ENCODE measurements around the gene LAT.

LAT gene

DNA sequence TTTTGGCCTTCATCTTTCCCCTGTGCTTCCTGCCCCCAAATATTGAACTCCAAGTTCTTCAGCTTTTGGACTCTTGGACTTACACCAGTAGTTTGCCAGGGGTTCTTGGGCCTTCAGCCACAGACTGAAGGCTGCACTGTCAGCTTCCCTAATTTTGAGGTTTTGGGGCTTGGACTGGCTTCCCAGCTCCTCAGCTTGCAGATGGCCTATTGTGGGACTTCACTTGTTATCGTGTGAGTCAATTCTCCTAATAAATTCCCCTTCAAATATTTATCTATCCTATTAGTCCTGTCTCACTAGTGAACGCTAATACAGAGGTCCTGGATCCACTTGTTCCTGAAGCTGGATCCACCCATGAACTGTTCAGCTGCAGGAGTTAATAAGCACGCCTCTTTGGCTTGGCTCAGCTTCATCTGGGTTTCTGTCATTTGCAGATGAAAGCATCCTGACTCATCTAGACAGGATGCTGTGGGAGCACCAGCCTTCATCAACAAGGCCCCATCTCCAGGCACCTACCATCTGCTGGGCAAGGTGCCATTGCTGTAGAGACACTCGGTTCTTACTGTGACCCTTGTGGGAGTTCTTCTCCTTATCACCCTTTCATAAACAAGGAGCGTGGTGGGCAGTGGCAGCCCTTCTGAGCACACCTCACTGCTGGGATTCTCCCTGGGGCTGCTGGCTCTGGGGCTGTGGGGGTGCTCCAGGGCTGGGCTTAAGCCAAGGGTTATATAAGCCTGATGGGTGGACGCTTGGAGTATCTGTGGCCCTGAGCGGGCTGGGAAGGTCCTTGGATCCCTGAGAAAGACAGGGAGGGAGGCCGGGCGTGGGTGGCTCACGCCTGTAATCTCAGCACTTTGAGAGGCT is 23.1 kb downstream of the LAT start:
- H3K79me2 ChIP-seq (ENCODE audit: low read length), result no peaks in the 10 kb centered on the region
- no peak overlapping the region for H3K4me2 ChIP-seq (ENCODE audit: low read depth, low read length)
- H3K36me3 ChIP-seq (replicated peaks; ENCODE audit: insufficient read depth, low read length), result no peaks in the 10 kb centered on the region
- no peaks in the 10 kb centered on the region for H3K27me3 ChIP-seq (replicated peaks; ENCODE audit: insufficient read depth, low read length)
- no peaks in the 10 kb centered on the region for H3K9me2 ChIP-seq (replicated peaks; ENCODE audit: insufficient read depth, low read length)
- no peaks in the 10 kb centered on the region for H3K4me1 ChIP-seq (ENCODE audit: low read length)
- H3K4me3 ChIP-seq (ENCODE audit: low read length), result no peak overlapping the region
- TF ChIP-seq EZH2 (optimal IDR thresholded peaks at IDR 0.05; ENCODE audit: low read depth, low read length) (no peak), EZH2phosphoT487 (IDR thresholded peaks at IDR 0.05; ENCODE audit: low read length) (no peak)
- TF ChIP-seq, protein P1, sequence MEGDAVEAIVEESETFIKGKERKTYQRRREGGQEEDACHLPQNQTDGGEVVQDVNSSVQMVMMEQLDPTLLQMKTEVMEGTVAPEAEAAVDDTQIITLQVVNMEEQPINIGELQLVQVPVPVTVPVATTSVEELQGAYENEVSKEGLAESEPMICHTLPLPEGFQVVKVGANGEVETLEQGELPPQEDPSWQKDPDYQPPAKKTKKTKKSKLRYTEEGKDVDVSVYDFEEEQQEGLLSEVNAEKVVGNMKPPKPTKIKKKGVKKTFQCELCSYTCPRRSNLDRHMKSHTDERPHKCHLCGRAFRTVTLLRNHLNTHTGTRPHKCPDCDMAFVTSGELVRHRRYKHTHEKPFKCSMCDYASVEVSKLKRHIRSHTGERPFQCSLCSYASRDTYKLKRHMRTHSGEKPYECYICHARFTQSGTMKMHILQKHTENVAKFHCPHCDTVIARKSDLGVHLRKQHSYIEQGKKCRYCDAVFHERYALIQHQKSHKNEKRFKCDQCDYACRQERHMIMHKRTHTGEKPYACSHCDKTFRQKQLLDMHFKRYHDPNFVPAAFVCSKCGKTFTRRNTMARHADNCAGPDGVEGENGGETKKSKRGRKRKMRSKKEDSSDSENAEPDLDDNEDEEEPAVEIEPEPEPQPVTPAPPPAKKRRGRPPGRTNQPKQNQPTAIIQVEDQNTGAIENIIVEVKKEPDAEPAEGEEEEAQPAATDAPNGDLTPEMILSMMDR (IDR thresholded peaks at IDR 0.05; ENCODE audit: low read length), result no peak
- H3K27ac ChIP-seq (ENCODE audit: low read length), result no peak overlapping the region
- H3F3A ChIP-seq (ENCODE audit: insufficient read depth, low read length), result no peaks in the 10 kb centered on the region
- no peaks in the 10 kb centered on the region for H3K9me3 ChIP-seq (replicated peaks; ENCODE audit: insufficient read depth, low read length)
- no peaks in the 10 kb centered on the region for H4K20me1 ChIP-seq (ENCODE audit: insufficient read depth, low read length)
- DNase-seq, result no peak
- H3K9ac ChIP-seq (ENCODE audit: low read length), result no peak overlapping the region
- no peak overlapping the region for H2AFZ ChIP-seq (ENCODE audit: low read length)

DNA sequence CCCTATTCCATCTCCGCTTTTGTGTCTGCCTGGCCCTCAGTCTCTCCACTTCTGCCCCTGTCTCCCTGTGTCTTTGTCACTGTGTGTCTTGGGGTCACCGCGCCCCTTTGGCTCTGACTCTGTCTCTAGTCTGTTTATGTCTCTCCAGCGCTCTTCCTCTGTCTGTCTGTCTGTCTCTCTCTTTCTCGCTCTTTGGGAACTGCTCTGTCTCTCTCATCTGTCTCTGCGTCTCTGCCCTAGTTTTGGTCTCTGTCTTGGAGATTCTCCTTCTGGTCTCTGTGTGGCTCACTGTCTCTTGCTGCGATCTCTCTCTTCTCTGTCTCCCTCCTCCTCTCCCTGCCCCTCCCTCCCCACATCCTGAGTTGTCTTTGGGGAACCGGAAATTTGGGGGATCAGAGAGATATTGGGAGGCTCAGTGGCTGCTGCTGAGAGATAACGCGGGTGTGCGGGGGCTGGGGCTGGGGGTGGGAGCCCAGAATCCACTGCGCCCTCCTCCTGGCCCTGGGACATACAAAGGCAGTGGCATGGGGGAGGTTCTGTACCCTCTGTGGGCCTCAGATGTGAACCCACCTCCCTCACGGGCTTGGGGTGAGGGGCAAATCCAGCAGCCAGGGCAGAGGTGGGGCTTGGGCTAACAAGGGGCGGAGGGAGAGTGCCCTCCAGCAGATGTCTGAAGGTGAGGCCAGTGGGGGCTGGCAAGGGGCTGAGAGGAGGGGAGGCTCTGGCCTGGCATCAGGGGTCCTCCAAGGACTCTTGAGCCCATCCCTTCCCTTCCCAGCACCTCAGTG is 24.4 kb downstream of the LAT start:
- Histone ChIP-seq H3K4me2 (ENCODE audit: low read depth, low read length) (no peak overlapping the region), H3K9ac (ENCODE audit: low read length) (no peak overlapping the region), H3K27ac (ENCODE audit: low read length) (no peak overlapping the region), H3K27me3 (replicated peaks; ENCODE audit: insufficient read depth, low read length) (no peaks in the 10 kb centered on the region), H3K4me1 (ENCODE audit: low read length) (no peaks in the 10 kb centered on the region), H2AFZ (ENCODE audit: low read length) (no peak overlapping the region), H3F3A (ENCODE audit: insufficient read depth, low read length) (no peaks in the 10 kb centered on the region), H3K79me2 (ENCODE audit: low read length) (no peaks in the 10 kb centered on the region), H3K36me3 (replicated peaks; ENCODE audit: insufficient read depth, low read length) (no peaks in the 10 kb centered on the region), H4K20me1 (ENCODE audit: insufficient read depth, low read length) (no peaks in the 10 kb centered on the region), H3K9me2 (replicated peaks; ENCODE audit: insufficient read depth, low read length) (no peaks in the 10 kb centered on the region), H3K4me3 (ENCODE audit: low read length) (no peak overlapping the region), H3K9me3 (replicated peaks; ENCODE audit: insufficient read depth, low read length) (no peaks in the 10 kb centered on the region)
- TF ChIP-seq, protein P1 (IDR thresholded peaks at IDR 0.05; ENCODE audit: low read length), result no peak
- TF ChIP-seq EZH2phosphoT487 (IDR thresholded peaks at IDR 0.05; ENCODE audit: low read length) (no peak), EZH2 (optimal IDR thresholded peaks at IDR 0.05; ENCODE audit: low read depth, low read length) (no peak)
- no peak for DNase-seq

DNA sequence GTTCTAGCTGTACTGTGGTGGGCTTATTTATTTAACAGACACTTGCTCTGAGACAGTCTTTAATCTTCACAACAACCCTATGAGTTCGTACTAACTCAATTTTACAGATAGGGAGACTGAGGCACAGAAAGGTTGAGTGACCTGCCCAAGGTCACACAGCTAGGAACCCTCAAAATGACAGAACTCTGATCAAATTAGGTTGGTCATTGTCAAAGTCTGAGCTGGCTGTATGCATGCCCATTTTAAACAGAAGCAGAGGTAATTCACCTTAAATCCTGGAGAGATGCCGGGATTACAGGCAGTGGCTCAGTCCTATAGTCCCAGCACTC is 24.9 kb downstream of the LAT start:
- TF ChIP-seq EZH2 (optimal IDR thresholded peaks at IDR 0.05; ENCODE audit: low read depth, low read length) (no peak), EZH2phosphoT487 (IDR thresholded peaks at IDR 0.05; ENCODE audit: low read length) (no peak)
- TF ChIP-seq, protein P1 (IDR thresholded peaks at IDR 0.05; ENCODE audit: low read length), result no peak
- no peaks in the 10 kb centered on the region for H3F3A ChIP-seq (ENCODE audit: insufficient read depth, low read length)
- no peak overlapping the region for H3K4me2 ChIP-seq (ENCODE audit: low read depth, low read length)
- no peak for DNase-seq
- H3K4me1 ChIP-seq (ENCODE audit: low read length), result no peaks in the 10 kb centered on the region
- no peaks in the 10 kb centered on the region for H3K36me3 ChIP-seq (replicated peaks; ENCODE audit: insufficient read depth, low read length)
- no peaks in the 10 kb centered on the region for H3K9me3 ChIP-seq (replicated peaks; ENCODE audit: insufficient read depth, low read length)
- no peak overlapping the region for H3K9ac ChIP-seq (ENCODE audit: low read length)
- H3K27ac ChIP-seq (ENCODE audit: low read length), result no peak overlapping the region
- no peaks in the 10 kb centered on the region for H4K20me1 ChIP-seq (ENCODE audit: insufficient read depth, low read length)
- H3K27me3 ChIP-seq (replicated peaks; ENCODE audit: insufficient read depth, low read length), result no peaks in the 10 kb centered on the region
- H3K79me2 ChIP-seq (ENCODE audit: low read length), result no peaks in the 10 kb centered on the region
- no peak overlapping the region for H3K4me3 ChIP-seq (ENCODE audit: low read length)
- H3K9me2 ChIP-seq (replicated peaks; ENCODE audit: insufficient read depth, low read length), result no peaks in the 10 kb centered on the region
- H2AFZ ChIP-seq (ENCODE audit: low read length), result no peak overlapping the region

Measured in MM.1S (cell line).